SK-N-SH (cell line): Measurements from ENCODE around the gene MACROD2. TPM values are rescaled to one million over a fixed set of nuclear protein-coding genes. Genes with fewer than 3 reads are reported as not detected.

Source experiments
- CTCF ChIA-PET: fragments of 300-600, 350-600 bp; formaldehyde crosslinking; extraction: SDS; loops from one replicate; lab custom pipeline; 2021; lab: Yijun Ruan, JAX
- POLR2A ChIA-PET: fragments of 350-600 bp; sonication (Branson Sonifier 250); formaldehyde crosslinking; extraction: SDS; loops from one replicate; lab custom pipeline; 2020; ENCODE audit warnings: antibody characterized with exemption, inconsistent platforms; lab: Yijun Ruan, JAX
- DNase-seq: peaks from one replicate; pipeline ENCODE4 v3.0.0; 2012
- H2AFZ ChIP-seq: fragments of 200-600 bp; sonication (generic); 2 replicates; pipeline ENCODE4 v1.8.1; 2016; ENCODE audit warnings: antibody characterized with exemption, mild to moderate bottlenecking, low read depth
- H3F3A ChIP-seq: fragments of 200-600 bp; sonication (generic); replicated peaks from 2 replicates; pipeline ENCODE3; 2016; ENCODE audit warnings: antibody characterized with exemption, mild to moderate bottlenecking; ENCODE audit not compliant: insufficient read depth
- H3K27ac ChIP-seq, 2 experiments: fragments of 200-500 bp in 1 of 2; fragments of 200-600 bp in 1 of 2; sonication (Bioruptor generic) in 1 of 2; sonication (generic), shearing (Covaris generic) in 1 of 2; 2 replicates each; pipeline versions ENCODE4 v1.5.1 to v1.6.1; 2014 to 2016; ENCODE audit warnings: low read depth in 2 of 2, inconsistent platforms in 1 of 2, low read length in 1 of 2, mild to moderate bottlenecking in 1 of 2, mixed read lengths in 1 of 2
- H3K27me3 ChIP-seq: fragments of 200-600 bp; sonication (generic), shearing (Covaris generic); 2 replicates; pipeline ENCODE4 v1.6.1; 2016; ENCODE audit warnings: mixed run types; ENCODE audit not compliant: insufficient read depth
- H3K36me3 ChIP-seq, 2 experiments: fragments of 200-500 bp in 1 of 2; fragments of 200-600 bp in 1 of 2; sonication (Bioruptor generic) in 1 of 2; sonication (generic) in 1 of 2; replicated peaks in 1 of 2; 2 replicates each; pipeline versions ENCODE3 to v1.5.1; 2014 to 2016; ENCODE audit warnings: low read length in 1 of 2, mild to moderate bottlenecking in 1 of 2; ENCODE audit not compliant: insufficient read depth in 2 of 2, control insufficient read depth in 1 of 2
- H3K4me1 ChIP-seq, 2 experiments: fragments of 200-500 bp in 1 of 2; fragments of 200-600 bp in 1 of 2; sonication (Bioruptor generic) in 1 of 2; sonication (generic), shearing (Covaris generic) in 1 of 2; 2 replicates each; pipeline versions ENCODE4 v1.5.1 to v1.6.1; 2014 to 2016; ENCODE audit warnings: low read depth in 1 of 2, low read length in 1 of 2, mixed run types in 1 of 2; ENCODE audit not compliant: insufficient read depth in 2 of 2, control insufficient read depth in 1 of 2
- H3K4me2 ChIP-seq: fragments of 200-600 bp; sonication (generic), shearing (Covaris generic); 2 replicates; pipeline ENCODE4 v1.6.1; 2017; ENCODE audit warnings: mixed run types
- H3K4me3 ChIP-seq, 2 experiments: fragments of 200-500 bp in 1 of 2; fragments of 200-600 bp in 1 of 2; sonication (Bioruptor generic) in 1 of 2; sonication (generic), shearing (Covaris generic) in 1 of 2; 2 replicates each; pipeline versions ENCODE4 v1.5.1 to v1.8.1; 2014 to 2016; ENCODE audit warnings: low read depth in 2 of 2, inconsistent platforms in 1 of 2, low read length in 1 of 2, mild to moderate bottlenecking in 1 of 2, mixed read lengths in 1 of 2, moderate library complexity in 1 of 2
- H3K79me2 ChIP-seq: fragments of 200-600 bp; sonication (generic); 2 replicates; pipeline ENCODE4 v1.8.1; 2017; ENCODE audit warnings: mild to moderate bottlenecking; ENCODE audit not compliant: insufficient read depth
- H3K9ac ChIP-seq: fragments of 200-600 bp; sonication (generic); 2 replicates; pipeline ENCODE4 v1.6.1; 2017; ENCODE audit warnings: mixed run types
- H3K9me2 ChIP-seq: fragments of 200-600 bp; sonication (generic); 2 replicates; pipeline ENCODE4 v1.6.1; 2017; ENCODE audit warnings: mixed run types
- H3K9me3 ChIP-seq: fragments of 200-600 bp; sonication (generic); 2 replicates; pipeline ENCODE4 v1.6.1; 2017; ENCODE audit warnings: mixed run types, mild to moderate bottlenecking, moderate library complexity
- H4K20me1 ChIP-seq: fragments of 200-600 bp; sonication (generic); 2 replicates; pipeline ENCODE4 v1.6.1; 2017; ENCODE audit warnings: mild to moderate bottlenecking, mixed run types; ENCODE audit not compliant: insufficient read depth
- CHD2 ChIP-seq: fragments of 150-350 bp; IDR thresholded peaks from 2 replicates; pipeline ENCODE4 v1.6.1; 2018; ENCODE audit warnings: low read length; ENCODE audit not compliant: partially characterized antibody
- ELF1 ChIP-seq: IDR thresholded peaks from 2 replicates; pipeline ENCODE4 v1.4.0; 2012
- EP300 ChIP-seq, 2 experiments: IDR thresholded peaks; 2 replicates each; pipeline versions ENCODE4 v1.4.0 to v1.6.1; 2012; ENCODE audit warnings: borderline replicate concordance in 1 of 2, low read depth in 1 of 2, low read length in 1 of 2
- EZH2phosphoT487 ChIP-seq: fragments of 200-600 bp; sonication (generic); IDR thresholded peaks from 2 replicates; pipeline ENCODE4 v1.6.1; 2017; ENCODE audit warnings: low read depth, mixed run types, mild to moderate bottlenecking, antibody characterized with exemption, moderate library complexity, borderline replicate concordance
- FOSL2 ChIP-seq: IDR thresholded peaks from 2 replicates; pipeline ENCODE4 v1.4.0; 2012; ENCODE audit warnings: low read depth, mild to moderate bottlenecking, moderate library complexity, borderline replicate concordance
- GATA2 ChIP-seq: sonication (generic); formaldehyde crosslinking; IDR thresholded peaks from 2 replicates; pipeline ENCODE4 v1.5.0; 2020; ENCODE audit warnings: mild to moderate bottlenecking, missing genetic modification reagents
- MEF2A ChIP-seq: IDR thresholded peaks from 2 replicates; pipeline ENCODE4 v1.4.0; 2012; ENCODE audit warnings: low read depth, borderline replicate concordance
- MXI1 ChIP-seq: IDR thresholded peaks from 2 replicates; pipeline ENCODE4 v1.6.1; 2012; ENCODE audit warnings: mild to moderate bottlenecking, low read depth, low read length, improper control_type of control experiment
- NFIC ChIP-seq: IDR thresholded peaks from 2 replicates; pipeline ENCODE4 v1.4.0; 2012; ENCODE audit warnings: borderline replicate concordance
- POLR2AphosphoS5 ChIP-seq: IDR thresholded peaks from 2 replicates; pipeline ENCODE4 v1.6.1; 2012; ENCODE audit warnings: low read depth, low read length
- RAD21 ChIP-seq: IDR thresholded peaks from 2 replicates; pipeline ENCODE4 v1.6.1; 2012; ENCODE audit warnings: mild to moderate bottlenecking, low read length
- RCOR1 ChIP-seq: fragments of 150-350 bp; IDR thresholded peaks from 2 replicates; pipeline ENCODE4 v1.6.1; 2017; ENCODE audit warnings: antibody characterized with exemption, low read length
- SIN3A ChIP-seq: IDR thresholded peaks from 2 replicates; pipeline ENCODE4 v1.6.1; 2012; ENCODE audit warnings: low read depth, mild to moderate bottlenecking, low read length, moderate library complexity, borderline replicate concordance
- TAF1 ChIP-seq: IDR thresholded peaks from 2 replicates; pipeline ENCODE4 v1.6.1; 2012; ENCODE audit warnings: low read depth, mild to moderate bottlenecking, low read length, moderate library complexity, borderline replicate concordance
- TCF12 ChIP-seq: IDR thresholded peaks from 2 replicates; pipeline ENCODE4 v1.4.0; 2012
- YY1 ChIP-seq: IDR thresholded peaks from 2 replicates; pipeline ENCODE4 v1.4.0; 2012; ENCODE audit warnings: low read depth, mild to moderate bottlenecking
- WGBS: methylation state at CpG from one replicate; pipeline ENCODE4 v1.1.6; 2017; ENCODE audit warnings: low lambda C conversion rate; 5-methylcytosine and 5-hydroxymethylcytosine counted together
- polyA plus RNA-seq, 3 experiments: library from polyadenylated mRNA; depleted of rRNA; stranded (reverse); fragments of >200 nt; gene quantifications; 2 replicates each; pipeline ENCODE4 v1.2.3, GENCODE V29; 2012
- TF ChIP-seq, protein P1 (sequence below): IDR thresholded peaks from 2 replicates; pipeline ENCODE4 v1.6.1; 2012; ENCODE audit warnings: mild to moderate bottlenecking, low read depth, low read length, moderate library complexity
- TF ChIP-seq, protein P2 (sequence below): IDR thresholded peaks from 2 replicates; pipeline ENCODE4 v1.4.0; 2012; ENCODE audit warnings: low read depth
- TF ChIP-seq, protein P3 (sequence below): IDR thresholded peaks from 2 replicates; pipeline ENCODE4 v1.4.0; 2012; ENCODE audit warnings: low read depth, borderline replicate concordance
- TF ChIP-seq, protein P4 (sequence below): fragments of 200-600 bp; sonication (generic); IDR thresholded peaks from 2 replicates; pipeline ENCODE4 v1.6.1; 2017; ENCODE audit warnings: antibody characterized with exemption, mild to moderate bottlenecking, moderate library complexity

The MACROD2 gene
- polyA plus RNA-seq, 1 of the 3 experiments (the other 2 are of a cell fraction), result 0.33 TPM

DNA sequence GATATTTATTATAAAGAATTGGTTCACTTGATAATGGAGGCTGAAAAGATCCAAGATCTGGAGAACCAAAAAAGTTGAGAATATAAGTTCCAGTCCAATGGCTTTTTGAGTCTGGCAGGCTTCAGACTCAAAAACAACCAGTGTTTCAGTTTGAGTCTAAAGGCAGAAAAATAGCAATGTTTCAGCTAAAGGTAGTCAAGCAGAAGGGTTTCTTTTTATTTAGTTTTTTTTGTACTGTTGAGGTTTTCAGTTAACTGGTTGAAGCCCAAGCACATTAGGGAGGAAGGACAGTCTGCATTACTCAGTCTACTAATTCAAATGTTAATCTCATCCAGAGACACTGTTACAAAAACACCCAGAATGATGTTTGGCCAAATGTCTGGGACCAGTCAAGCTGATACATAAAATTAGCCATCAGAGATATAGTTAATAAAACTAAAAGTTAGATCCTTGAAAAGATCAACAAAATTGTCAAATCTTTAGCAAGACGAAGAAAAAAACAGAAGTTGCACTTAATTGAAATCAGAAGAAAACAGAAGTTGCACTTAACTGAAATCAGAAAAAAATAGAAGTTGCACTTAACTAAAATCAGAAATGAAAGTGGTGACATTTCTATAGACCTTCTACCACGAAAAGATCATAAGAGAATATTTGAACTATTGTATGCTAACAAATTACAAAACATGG, 1322.4 kb downstream of the MACROD2 start (continued):
- TF ChIP-seq, protein P1, sequence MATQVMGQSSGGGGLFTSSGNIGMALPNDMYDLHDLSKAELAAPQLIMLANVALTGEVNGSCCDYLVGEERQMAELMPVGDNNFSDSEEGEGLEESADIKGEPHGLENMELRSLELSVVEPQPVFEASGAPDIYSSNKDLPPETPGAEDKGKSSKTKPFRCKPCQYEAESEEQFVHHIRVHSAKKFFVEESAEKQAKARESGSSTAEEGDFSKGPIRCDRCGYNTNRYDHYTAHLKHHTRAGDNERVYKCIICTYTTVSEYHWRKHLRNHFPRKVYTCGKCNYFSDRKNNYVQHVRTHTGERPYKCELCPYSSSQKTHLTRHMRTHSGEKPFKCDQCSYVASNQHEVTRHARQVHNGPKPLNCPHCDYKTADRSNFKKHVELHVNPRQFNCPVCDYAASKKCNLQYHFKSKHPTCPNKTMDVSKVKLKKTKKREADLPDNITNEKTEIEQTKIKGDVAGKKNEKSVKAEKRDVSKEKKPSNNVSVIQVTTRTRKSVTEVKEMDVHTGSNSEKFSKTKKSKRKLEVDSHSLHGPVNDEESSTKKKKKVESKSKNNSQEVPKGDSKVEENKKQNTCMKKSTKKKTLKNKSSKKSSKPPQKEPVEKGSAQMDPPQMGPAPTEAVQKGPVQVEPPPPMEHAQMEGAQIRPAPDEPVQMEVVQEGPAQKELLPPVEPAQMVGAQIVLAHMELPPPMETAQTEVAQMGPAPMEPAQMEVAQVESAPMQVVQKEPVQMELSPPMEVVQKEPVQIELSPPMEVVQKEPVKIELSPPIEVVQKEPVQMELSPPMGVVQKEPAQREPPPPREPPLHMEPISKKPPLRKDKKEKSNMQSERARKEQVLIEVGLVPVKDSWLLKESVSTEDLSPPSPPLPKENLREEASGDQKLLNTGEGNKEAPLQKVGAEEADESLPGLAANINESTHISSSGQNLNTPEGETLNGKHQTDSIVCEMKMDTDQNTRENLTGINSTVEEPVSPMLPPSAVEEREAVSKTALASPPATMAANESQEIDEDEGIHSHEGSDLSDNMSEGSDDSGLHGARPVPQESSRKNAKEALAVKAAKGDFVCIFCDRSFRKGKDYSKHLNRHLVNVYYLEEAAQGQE, result no peak

DNA sequence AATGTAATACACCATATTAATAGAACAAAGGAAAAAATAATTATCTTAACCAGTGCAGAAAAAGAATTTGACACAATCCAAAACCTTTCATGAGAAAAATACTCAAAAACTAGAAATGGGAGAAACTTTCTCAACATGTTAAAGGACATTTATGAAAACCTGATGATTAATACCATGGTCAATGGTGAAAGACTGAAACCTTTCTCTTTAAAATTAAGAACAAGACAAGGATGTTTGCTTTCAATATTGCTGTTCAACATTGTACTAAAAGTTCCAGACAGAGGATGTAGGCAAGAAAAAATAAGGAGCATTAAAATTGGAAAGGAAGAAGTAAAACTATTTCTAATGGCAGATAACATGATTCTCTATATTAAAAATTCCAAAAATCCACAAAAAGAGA, 1323.4 kb downstream of the MACROD2 start:
- Histone ChIP-seq H3K27me3 (no peaks in the 10 kb centered on the region), H3K9me2 (no peaks in the 10 kb centered on the region), H3K4me3 (no peak overlapping the region), H2AFZ (no peak overlapping the region), H3K4me1 (no peaks in the 10 kb centered on the region), H3K79me2 (no peaks in the 10 kb centered on the region)
- no peak for DNase-seq
- no peak for TF ChIP-seq MXI1
- TF ChIP-seq RCOR1, result no peak
- no peak for TF ChIP-seq YY1
- TF ChIP-seq, all 33 proteins: peak for 0
- POLR2A ChIA-PET, result no interaction called here
- no peaks in the 10 kb centered on the region for H4K20me1 ChIP-seq
- H3K36me3 ChIP-seq, result no peaks in the 10 kb centered on the region
- no peak overlapping the region for H3K9ac ChIP-seq
- H3K4me2 ChIP-seq, result no peak overlapping the region
- no peak overlapping the region for H3K27ac ChIP-seq
- no peaks in the 10 kb centered on the region for H3F3A ChIP-seq
- CTCF ChIA-PET, result no interaction called here
- H3K9me3 ChIP-seq, result no peaks in the 10 kb centered on the region

DNA sequence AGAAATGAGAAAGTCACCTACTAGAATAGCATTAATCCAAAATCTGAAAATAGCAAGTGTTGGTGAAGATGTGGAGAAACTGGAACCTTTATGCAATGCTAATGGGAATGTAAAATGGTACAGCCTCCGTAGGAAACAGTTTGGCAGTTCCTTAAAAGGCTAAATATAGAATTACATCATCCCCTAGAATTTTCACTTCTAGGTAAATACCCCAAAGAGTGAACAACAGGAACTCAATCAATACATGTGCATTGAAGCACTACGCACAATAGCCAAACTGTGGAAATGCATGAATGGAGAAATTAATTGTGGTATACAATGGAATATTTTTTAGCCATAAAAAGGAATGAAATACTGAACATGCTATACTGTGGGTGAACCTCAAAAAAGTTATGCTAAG, 1324.1 kb downstream of the MACROD2 start:
- no peak overlapping the region for H3K9ac ChIP-seq
- no peaks in the 10 kb centered on the region for H3F3A ChIP-seq
- H2AFZ ChIP-seq, result no peak overlapping the region
- H3K36me3 ChIP-seq, result no peaks in the 10 kb centered on the region
- no peak overlapping the region for H3K27ac ChIP-seq
- no peak overlapping the region for H3K4me2 ChIP-seq
- H3K9me3 ChIP-seq, result no peaks in the 10 kb centered on the region
- no peaks in the 10 kb centered on the region for H3K79me2 ChIP-seq
- no peaks in the 10 kb centered on the region for H3K27me3 ChIP-seq
- no peak overlapping the region for H3K4me3 ChIP-seq
- no peaks in the 10 kb centered on the region for H3K9me2 ChIP-seq
- no peaks in the 10 kb centered on the region for H4K20me1 ChIP-seq
- POLR2A ChIA-PET, result no interaction called here
- no peaks in the 10 kb centered on the region for H3K4me1 ChIP-seq
- CTCF ChIA-PET, result no interaction called here
- WGBS, result 59% methylated on average over 2 of the region's 2 CpGs
- no peak for DNase-seq
- TF ChIP-seq POLR2AphosphoS5 (no peak), EP300 (IDR thresholded peaks at IDR 0.05; ENCODE audit: borderline replicate concordance in 1 of 2, low read depth in 1 of 2, low read length in 1 of 2) (no peak), ELF1 (no peak), FOSL2 (no peak), RAD21 (no peak), EZH2phosphoT487 (no peak), NFIC (no peak), SIN3A (no peak), TAF1 (no peak), CHD2 (no peak), GATA2 (CRISPR knock-in tag) (no peak), MEF2A (no peak), TCF12 (no peak)
- TF ChIP-seq, protein P2, sequence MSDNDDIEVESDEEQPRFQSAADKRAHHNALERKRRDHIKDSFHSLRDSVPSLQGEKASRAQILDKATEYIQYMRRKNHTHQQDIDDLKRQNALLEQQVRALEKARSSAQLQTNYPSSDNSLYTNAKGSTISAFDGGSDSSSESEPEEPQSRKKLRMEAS, result no peak
- TF ChIP-seq, protein P3, sequence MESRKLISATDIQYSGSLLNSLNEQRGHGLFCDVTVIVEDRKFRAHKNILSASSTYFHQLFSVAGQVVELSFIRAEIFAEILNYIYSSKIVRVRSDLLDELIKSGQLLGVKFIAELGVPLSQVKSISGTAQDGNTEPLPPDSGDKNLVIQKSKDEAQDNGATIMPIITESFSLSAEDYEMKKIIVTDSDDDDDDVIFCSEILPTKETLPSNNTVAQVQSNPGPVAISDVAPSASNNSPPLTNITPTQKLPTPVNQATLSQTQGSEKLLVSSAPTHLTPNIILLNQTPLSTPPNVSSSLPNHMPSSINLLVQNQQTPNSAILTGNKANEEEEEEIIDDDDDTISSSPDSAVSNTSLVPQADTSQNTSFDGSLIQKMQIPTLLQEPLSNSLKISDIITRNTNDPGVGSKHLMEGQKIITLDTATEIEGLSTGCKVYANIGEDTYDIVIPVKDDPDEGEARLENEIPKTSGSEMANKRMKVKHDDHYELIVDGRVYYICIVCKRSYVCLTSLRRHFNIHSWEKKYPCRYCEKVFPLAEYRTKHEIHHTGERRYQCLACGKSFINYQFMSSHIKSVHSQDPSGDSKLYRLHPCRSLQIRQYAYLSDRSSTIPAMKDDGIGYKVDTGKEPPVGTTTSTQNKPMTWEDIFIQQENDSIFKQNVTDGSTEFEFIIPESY, result no peak
- TF ChIP-seq, protein P4, sequence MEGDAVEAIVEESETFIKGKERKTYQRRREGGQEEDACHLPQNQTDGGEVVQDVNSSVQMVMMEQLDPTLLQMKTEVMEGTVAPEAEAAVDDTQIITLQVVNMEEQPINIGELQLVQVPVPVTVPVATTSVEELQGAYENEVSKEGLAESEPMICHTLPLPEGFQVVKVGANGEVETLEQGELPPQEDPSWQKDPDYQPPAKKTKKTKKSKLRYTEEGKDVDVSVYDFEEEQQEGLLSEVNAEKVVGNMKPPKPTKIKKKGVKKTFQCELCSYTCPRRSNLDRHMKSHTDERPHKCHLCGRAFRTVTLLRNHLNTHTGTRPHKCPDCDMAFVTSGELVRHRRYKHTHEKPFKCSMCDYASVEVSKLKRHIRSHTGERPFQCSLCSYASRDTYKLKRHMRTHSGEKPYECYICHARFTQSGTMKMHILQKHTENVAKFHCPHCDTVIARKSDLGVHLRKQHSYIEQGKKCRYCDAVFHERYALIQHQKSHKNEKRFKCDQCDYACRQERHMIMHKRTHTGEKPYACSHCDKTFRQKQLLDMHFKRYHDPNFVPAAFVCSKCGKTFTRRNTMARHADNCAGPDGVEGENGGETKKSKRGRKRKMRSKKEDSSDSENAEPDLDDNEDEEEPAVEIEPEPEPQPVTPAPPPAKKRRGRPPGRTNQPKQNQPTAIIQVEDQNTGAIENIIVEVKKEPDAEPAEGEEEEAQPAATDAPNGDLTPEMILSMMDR, result no peak
